ENCODE measurements around the gene KTN1.

The KTN1 gene

GRCh38 chr14:55572578-55572977, 7.4 kb upstream of the KTN1 start:
- DNase-seq, result no peak

GRCh38 chr14:55574988-55575387, 5.0 kb upstream of the KTN1 start:
- DNase-seq, result no peak

DNA sequence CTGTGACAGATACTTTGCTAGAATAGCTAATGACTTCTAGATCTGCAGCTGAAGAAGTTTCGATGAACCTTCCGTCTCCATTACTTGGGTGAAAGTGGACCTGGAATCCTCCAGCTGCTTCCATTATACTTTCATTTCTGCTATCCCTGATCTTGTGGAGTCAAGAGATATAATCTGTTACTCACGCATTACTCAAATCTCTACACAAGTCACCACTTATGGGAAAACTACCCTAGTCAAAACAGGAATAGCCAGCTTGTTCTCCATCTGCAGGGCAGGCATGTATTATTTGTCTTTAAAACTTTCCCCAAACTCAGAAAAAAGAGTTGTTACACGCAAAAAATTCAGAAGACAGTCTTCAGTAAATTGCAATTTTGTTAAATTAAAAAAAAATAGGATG, 2.8 kb upstream of the KTN1 start:
- no peak for DNase-seq

- DNase-seq, result no peak
These were observed 1.5 kb upstream of the KTN1 start for GRCh38 chr14:55578511-55578910.

- DNase-seq, result peak; percentile 40
These were observed 699 bp downstream of the KTN1 start for GRCh38 chr14:55580470-55581341.

GRCh38 chr14:55581342-55581771, 1.4 kb downstream of the KTN1 start:
- DNase-seq, result no peak

GRCh38 chr14:55582746-55583145, 2.7 kb downstream of the KTN1 start:
- DNase-seq, result no peak

DNA sequence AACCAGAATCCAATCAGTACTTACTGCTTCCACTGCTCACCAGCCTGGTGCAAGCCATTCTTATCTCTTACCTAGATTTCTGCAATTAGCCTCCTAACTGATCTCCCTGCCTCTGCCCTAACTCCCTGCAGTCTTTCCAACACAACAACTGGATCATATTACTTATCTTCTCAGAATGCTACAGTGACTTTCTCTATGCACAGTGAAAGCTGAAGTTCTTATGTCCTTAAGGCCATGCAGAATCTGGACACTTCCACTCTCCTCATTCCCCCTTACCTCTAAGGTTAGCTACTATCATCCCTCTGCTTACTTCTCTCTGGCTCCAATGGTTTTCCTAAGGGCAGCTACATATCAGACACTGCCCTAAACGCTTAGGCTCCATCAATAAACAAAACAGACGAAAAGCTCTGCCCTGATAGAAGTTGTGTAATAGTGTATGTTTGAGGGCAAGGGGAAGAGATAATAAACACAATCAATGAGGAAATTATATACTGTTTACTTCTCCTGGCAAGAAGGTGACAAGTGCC, 4.0 kb downstream of the KTN1 start:
- DNase-seq, result no peak

DNA sequence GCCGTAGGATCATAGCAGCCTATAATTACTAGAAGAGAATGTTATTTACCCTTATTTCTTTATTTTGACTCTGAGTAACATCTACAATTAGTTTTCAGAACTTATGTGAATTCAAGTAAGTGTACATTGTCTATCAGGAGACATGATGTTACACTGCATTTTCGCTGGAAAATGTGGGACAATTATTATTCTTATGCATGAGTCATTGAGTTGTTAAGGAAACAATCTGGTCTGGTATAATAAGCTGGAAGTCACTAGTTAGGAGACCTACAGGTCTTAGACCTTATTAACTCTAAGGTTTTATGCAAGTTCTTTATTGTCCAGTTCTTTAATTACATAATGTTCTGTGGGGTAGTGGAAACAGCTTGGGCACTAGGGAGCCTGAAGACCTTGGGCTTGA, 5.8 kb downstream of the KTN1 start:
- no peak for DNase-seq

- no peak for DNase-seq
These were observed 6.4 kb downstream of the KTN1 start for GRCh38 chr14:55586411-55586810.

- DNase-seq, result no peak
These were observed 7.8 kb downstream of the KTN1 start for GRCh38 chr14:55587847-55588246.

GRCh38 chr14:55588259-55588699, 8.3 kb downstream of the KTN1 start:
- DNase-seq, result no peak

- DNase-seq, result no peak
These were observed 9.2 kb downstream of the KTN1 start for GRCh38 chr14:55589171-55589570.

GRCh38 chr14:55592436-55592835, 12.4 kb downstream of the KTN1 start:
- no peak for DNase-seq

GRCh38 chr14:55593698-55594097, 13.7 kb downstream of the KTN1 start:
- no peak for DNase-seq

DNA sequence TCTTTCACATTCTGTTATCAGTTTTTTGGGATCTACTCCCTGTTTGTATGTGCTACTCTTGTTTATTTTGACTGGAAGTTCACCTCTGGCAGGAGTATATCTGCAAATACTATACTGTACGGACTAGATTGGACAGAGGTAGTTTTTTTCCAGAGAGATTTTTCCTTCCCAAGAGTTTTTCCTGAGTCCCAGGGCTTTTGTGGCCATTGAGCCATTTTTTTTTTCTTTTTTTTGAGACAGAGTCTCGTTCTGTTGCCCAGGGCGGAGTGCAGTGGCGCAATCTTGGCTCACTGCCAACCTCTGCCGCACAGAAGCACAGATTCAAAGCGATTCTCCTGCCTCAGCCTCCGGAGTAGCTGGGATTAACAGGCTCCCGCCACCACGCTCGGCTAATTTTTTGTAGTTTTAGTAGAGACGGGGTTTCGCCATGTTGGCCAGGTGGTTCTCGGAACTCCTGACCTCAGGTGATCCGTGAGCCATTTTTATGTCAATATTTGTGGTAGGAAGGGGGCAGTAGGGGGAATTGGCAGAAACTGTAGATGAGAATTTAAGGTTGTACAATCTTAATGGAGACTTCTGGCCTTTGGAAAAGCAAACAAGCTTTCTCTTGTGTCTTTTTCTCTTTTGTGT, 19.4 kb downstream of the KTN1 start:
- DNase-seq, result no peak

- no peak for DNase-seq
These were observed 21.0 kb downstream of the KTN1 start for GRCh38 chr14:55600784-55601561.

DNA sequence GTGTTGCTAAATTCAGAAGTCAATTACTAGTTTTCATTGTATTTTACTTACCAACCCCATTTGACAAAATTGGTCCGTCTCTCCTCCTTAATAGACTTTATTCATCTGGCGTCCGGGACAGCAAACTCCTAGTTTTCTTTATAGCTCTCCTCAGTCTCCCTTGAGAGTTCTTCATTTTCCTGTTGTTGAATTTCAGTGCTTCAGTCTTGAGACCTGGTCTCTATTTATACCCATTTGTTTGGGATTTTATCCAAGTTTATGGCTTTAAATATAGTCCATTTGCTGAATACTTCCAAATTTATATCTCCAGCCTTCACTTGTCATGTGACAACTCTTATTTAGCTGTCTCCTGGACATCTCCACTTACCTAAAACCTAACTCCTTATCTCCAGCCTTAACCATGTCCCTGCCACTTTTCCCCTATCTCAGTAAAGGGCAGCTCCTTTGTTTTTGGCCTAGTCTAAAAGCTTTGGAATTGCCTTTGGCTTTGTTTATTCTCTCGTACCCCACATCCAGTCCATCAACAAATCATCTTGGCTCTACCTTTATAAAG, 23.5 kb downstream of the KTN1 start:
- DNase-seq, result no peak

DNA sequence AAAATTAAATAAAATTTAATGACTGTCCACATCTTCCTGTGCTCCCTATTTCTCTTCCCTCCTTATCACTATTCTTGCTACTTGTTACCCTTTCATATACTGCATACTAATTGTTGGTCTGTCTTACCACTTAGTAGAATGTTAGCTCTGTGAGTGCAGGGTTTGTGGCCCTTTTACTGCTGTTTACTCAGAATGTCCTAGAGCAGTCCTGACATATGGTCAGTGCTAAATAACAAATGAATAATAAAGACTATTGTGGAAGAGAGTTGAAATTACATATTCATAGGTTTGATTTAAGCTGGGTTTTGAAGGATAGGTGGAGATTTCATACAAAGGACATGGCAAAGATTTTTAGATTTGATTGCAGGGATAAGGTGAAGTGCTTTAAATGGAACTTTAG, 24.5 kb downstream of the KTN1 start:
- no peak for DNase-seq

- no peak for DNase-seq
These were observed 25.0 kb downstream of the KTN1 start for GRCh38 chr14:55604900-55605418.

DNA sequence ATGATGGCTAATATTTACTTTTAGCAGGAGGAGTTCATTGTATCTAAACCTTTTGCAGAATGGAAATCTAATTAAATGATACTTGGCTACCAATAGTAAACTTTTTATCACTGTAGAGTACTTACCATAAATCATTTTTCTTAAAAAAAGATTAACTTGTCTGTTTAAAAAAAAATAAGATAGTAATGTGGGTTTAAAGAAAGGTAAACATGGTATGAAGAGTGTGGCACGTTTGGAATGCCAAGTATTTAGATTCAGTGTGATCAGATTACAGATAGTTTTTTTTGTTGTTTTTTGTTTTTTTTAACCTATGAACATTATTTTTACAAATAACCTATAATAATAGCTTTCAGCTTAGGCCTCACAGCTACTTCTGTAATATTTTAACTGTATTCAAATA, 25.8 kb downstream of the KTN1 start:
- DNase-seq, result no peak

DNA sequence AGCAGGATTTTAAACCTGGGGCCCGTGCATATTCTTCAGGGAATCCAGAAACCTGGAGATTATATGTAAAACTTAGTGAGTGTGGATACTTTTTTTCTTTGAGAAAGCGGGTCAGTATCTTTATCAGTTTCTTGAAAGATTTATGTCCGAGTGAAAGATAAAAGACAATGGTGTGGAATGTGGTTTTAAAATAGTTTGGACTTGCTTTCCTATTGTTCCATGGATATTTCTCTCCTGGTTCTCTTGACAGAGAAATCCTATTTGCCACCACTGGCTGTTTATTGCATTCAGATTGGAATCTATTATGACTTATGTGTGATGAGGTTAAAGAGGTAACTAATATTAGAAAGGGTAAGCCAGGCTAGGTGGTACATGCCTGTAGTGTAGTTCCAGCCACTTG, 27.4 kb downstream of the KTN1 start:
- DNase-seq, result no peak

DNA sequence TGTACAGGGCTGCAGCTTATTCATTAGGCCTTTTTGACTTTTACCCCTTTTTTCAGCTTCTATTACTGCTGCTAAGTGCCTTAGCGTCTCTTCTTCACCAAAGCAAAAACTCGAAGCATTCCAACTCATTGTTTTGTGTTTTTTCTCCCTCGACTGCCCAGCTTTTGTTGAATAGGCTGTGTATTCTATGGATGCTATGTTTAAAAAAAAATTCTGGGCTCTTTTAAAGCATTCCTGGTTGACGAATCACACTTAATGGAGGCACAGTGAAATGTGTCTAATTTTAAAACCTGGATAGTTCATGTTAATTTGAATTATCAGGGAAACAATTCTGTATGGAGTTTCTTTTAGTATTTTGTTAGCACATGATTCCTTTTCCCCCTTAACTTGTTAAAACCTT, 29.7 kb downstream of the KTN1 start:
- DNase-seq, result no peak
